GM12878 (cell line): ENCODE results near the gene CASR. TPM values are rescaled to one million over a fixed set of nuclear protein-coding genes. Genes with fewer than 3 reads are reported as not detected.

Source experiments
- ATAC-seq: fragments of 200-7000 bp; cut with Tn5 transposase; 3 replicates; pipeline ENCODE4 v1.9.1; 2020; ENCODE audit warnings: mild to moderate bottlenecking, moderate library complexity
- BruUV-seq: library from RNA; stranded (reverse); fragments of 400-500 nt; replicated peaks from 2 replicates; lab custom pipeline; 2021; lab: Mats Ljungman, UMichigan
- CTCF ChIA-PET: fragments of 300-600 bp; sonication (Branson Sonifier 250); formaldehyde crosslinking; extraction: SDS; loops from one replicate; lab custom pipeline; 2021; ENCODE audit warnings: inconsistent platforms; lab: Yijun Ruan, JAX
- POLR2A ChIA-PET: fragments of 350-600 bp; formaldehyde crosslinking; extraction: SDS; loops from one replicate; lab custom pipeline; 2021; ENCODE audit warnings: inconsistent platforms; lab: Charles Lee
- RAD21 ChIA-PET: fragments of 300-600 bp; sonication (Branson Sonifier 250); formaldehyde crosslinking; loops from one replicate; lab custom pipeline; 2023; ENCODE audit warnings: antibody characterized with exemption; ENCODE audit not compliant: unreplicated experiment; lab: Charles Lee
- SMC1A ChIA-PET: fragments of 300-600 bp; sonication (Branson Sonifier 250); formaldehyde crosslinking; loops from one replicate; lab custom pipeline; 2023; ENCODE audit not compliant: unreplicated experiment, uncharacterized antibody; lab: Charles Lee
- DNase-seq: peaks from one replicate; pipeline ENCODE4 v3.0.0-alpha.2; 2011; ENCODE audit warnings: low read depth, low spot score
- FAIRE-seq: peaks from 3 replicates; lab custom pipeline; 2011; peaks lifted over from hg19 to GRCh38; lab: Jason Lieb, UNC
- H2AFZ ChIP-seq: 2 replicates; pipeline ENCODE4 v1.6.0; 2011; ENCODE audit warnings: low read depth, low read length, control low read depth; ENCODE audit not compliant: control insufficient read depth
- H3K27ac ChIP-seq: 2 replicates; pipeline ENCODE4 v1.5.1; 2011; ENCODE audit warnings: control low read depth; ENCODE audit not compliant: control insufficient read depth, insufficient read depth
- H3K27me3 ChIP-seq, 2 experiments: replicated peaks in 1 of 2; 2 replicates each; pipeline versions ENCODE4 v1.6.0 to v1.6.1; 2011; ENCODE audit warnings: low read length in 1 of 2; ENCODE audit not compliant: control insufficient read depth in 2 of 2, insufficient read depth in 2 of 2
- H3K36me3 ChIP-seq, 2 experiments: 2 replicates each; pipeline ENCODE4 v1.5.1; 2011; ENCODE audit warnings: low read length in 1 of 2; ENCODE audit not compliant: control insufficient read depth in 2 of 2, insufficient read depth in 2 of 2
- H3K4me1 ChIP-seq: 2 replicates; pipeline ENCODE4 v1.6.1; 2011; ENCODE audit warnings: mild to moderate bottlenecking, low read length, moderate library complexity, mixed read lengths; ENCODE audit not compliant: control insufficient read depth, insufficient read depth
- H3K4me2 ChIP-seq: 2 replicates; pipeline ENCODE4 v1.6.0; 2011; ENCODE audit warnings: control low read depth; ENCODE audit not compliant: control insufficient read depth, insufficient read depth
- H3K4me3 ChIP-seq: fragments of 200-600 bp; sonication (generic); 2 replicates; pipeline ENCODE4 v1.5.1; 2016
- H3K79me2 ChIP-seq: 2 replicates; pipeline ENCODE4 v1.6.0; 2011; ENCODE audit warnings: low read length; ENCODE audit not compliant: control insufficient read depth, insufficient read depth
- H3K9ac ChIP-seq: 2 replicates; pipeline ENCODE4 v1.8.0; 2011; ENCODE audit warnings: low read length, control low read depth, mixed read lengths; ENCODE audit not compliant: control insufficient read depth, insufficient read depth
- H3K9me3 ChIP-seq: replicated peaks from 3 replicates; pipeline ENCODE4 v1.5.1; 2011; ENCODE audit warnings: mild to moderate bottlenecking, low read length; ENCODE audit not compliant: control insufficient read depth, insufficient read depth
- H4K20me1 ChIP-seq: 2 replicates; pipeline ENCODE4 v1.6.0; 2011; ENCODE audit not compliant: control insufficient read depth, insufficient read depth
- IRF4 ChIP-seq: IDR thresholded peaks from 2 replicates; pipeline ENCODE4 v1.6.1; 2011; ENCODE audit warnings: low read depth, low read length
- JUNB ChIP-seq: IDR thresholded peaks from 2 replicates; pipeline ENCODE4 v1.6.1; 2016; ENCODE audit warnings: antibody characterized with exemption, mild to moderate bottlenecking
- JUND ChIP-seq: IDR thresholded peaks from 2 replicates; pipeline ENCODE4 v1.6.1; 2012; ENCODE audit warnings: low read depth, mild to moderate bottlenecking, low read length, improper control_type of control experiment, moderate library complexity
- LARP7 ChIP-seq: fragments of 450-650 bp; IDR thresholded peaks from 2 replicates; pipeline ENCODE4 v1.6.1; 2017; ENCODE audit warnings: mild to moderate bottlenecking
- MYC ChIP-seq: IDR thresholded peaks from 2 replicates; pipeline ENCODE4 v1.6.1; 2011; ENCODE audit warnings: mild to moderate bottlenecking, low read length, moderate library complexity, inconsistent platforms; ENCODE audit not compliant: insufficient read depth, insufficient replicate concordance, insufficient read length, severe bottlenecking
- NR2C2 ChIP-seq: IDR thresholded peaks from 2 replicates; pipeline ENCODE4 v1.6.1; 2011; ENCODE audit warnings: borderline replicate concordance, low read depth; ENCODE audit not compliant: control insufficient read depth, insufficient read length
- POLR2AphosphoS5 ChIP-seq: IDR thresholded peaks from 2 replicates; pipeline ENCODE4 v1.6.1; 2011; ENCODE audit warnings: mild to moderate bottlenecking, low read length, inconsistent platforms
- SMAD1 ChIP-seq: fragments of 450-650 bp; IDR thresholded peaks from 2 replicates; pipeline ENCODE4 v1.6.1; 2018; ENCODE audit warnings: mild to moderate bottlenecking, low read depth; ENCODE audit not compliant: partially characterized antibody
- STAT3 ChIP-seq: IDR thresholded peaks from 2 replicates; pipeline ENCODE4 v1.6.1; 2011; ENCODE audit warnings: low read depth, low read length, improper control_type of control experiment
- TBL1XR1 ChIP-seq: IDR thresholded peaks from 2 replicates; pipeline ENCODE4 v1.6.1; 2012; ENCODE audit warnings: low read depth, low read length, improper control_type of control experiment
- WGBS: methylation state at CpG from one replicate; pipeline ENCODE4 v1.1.6; 2016; ENCODE audit warnings: low lambda C conversion rate; ENCODE audit not compliant: insufficient replicate concordance, insufficient coverage; ENCODE audit errors: missing lambda C conversion rate; 5-methylcytosine and 5-hydroxymethylcytosine counted together
- in situ Hi-C: fragments of 300-500 bp; cut with MboI; formaldehyde crosslinking; loops from 9 replicates; pipeline ENCODE4 v1.14.3; 2018; ENCODE audit warnings: mixed read lengths
- intact Hi-C: fragments of 100-400 bp; cut with micrococcal nuclease; formaldehyde crosslinking; loops from one replicate; pipeline ENCODE4 v1.14.2; 2022; ENCODE audit not compliant: unreplicated experiment
- polyA plus RNA-seq, 11 experiments: library from polyadenylated mRNA; depleted of rRNA in 4 of 11; unstranded in 6 of 11; stranded (reverse) in 5 of 11; fragments of >200 nt; fragmentation: Nextera tagmentation in 4 of 11; fragmentation: Illumina TruSeq in 1 of 11; extraction: Ambion mirVana in 4 of 11; extraction: Trizol in 1 of 11; gene quantifications; 1 replicate in 1 of 11; 2 replicates in 10 of 11; pipeline versions ENCODE4 v1.2.1 to v1.2.3, GENCODE V29; 2011 to 2016; ENCODE audit warnings: inconsistent platforms in 2 of 11, missing spikeins in 2 of 11, low read depth in 1 of 11
- total RNA-seq, 4 experiments: library from RNA; depleted of rRNA in 3 of 4; stranded (reverse); fragments of >200 nt in 3 of 4; fragmentation: Illumina TruSeq in 1 of 4; extraction: Trizol in 1 of 4; gene quantifications; 2 replicates each; pipeline versions ENCODE4 v1.2.1 to v1.2.3, GENCODE V29; 2013 to 2021
- TF ChIP-seq, protein P1 (sequence below): fragments of 450-650 bp; IDR thresholded peaks from 2 replicates; pipeline ENCODE4 v1.6.1; 2016; ENCODE audit warnings: mild to moderate bottlenecking
- TF ChIP-seq, protein P2 (sequence below): fragments of 450-650 bp; IDR thresholded peaks from 2 replicates; pipeline ENCODE4 v1.6.1; 2017; ENCODE audit warnings: mild to moderate bottlenecking, moderate library complexity
- TF ChIP-seq, protein P3 (sequence below), 3 experiments: IDR thresholded peaks in 2 of 3; conservative IDR thresholded peaks in 1 of 3; 2 replicates each; pipeline ENCODE4 v1.5.1; 2011; ENCODE audit warnings: low read depth in 3 of 3, low read length in 3 of 3, mild to moderate bottlenecking in 3 of 3, control low read depth in 2 of 3, moderate library complexity in 2 of 3, inconsistent platforms in 1 of 3, mixed read lengths in 1 of 3; ENCODE audit not compliant: control insufficient read depth in 2 of 3, insufficient read depth in 1 of 3; ENCODE audit errors: extremely low read depth in 1 of 3

The CASR gene
- total and polyA plus RNA-seq, 10 of the 15 experiments (the other 5 are each of a cell fraction or from before 2014, with no cell fraction given): 0.04 to 0.37 (median 0.11) TPM

DNA sequence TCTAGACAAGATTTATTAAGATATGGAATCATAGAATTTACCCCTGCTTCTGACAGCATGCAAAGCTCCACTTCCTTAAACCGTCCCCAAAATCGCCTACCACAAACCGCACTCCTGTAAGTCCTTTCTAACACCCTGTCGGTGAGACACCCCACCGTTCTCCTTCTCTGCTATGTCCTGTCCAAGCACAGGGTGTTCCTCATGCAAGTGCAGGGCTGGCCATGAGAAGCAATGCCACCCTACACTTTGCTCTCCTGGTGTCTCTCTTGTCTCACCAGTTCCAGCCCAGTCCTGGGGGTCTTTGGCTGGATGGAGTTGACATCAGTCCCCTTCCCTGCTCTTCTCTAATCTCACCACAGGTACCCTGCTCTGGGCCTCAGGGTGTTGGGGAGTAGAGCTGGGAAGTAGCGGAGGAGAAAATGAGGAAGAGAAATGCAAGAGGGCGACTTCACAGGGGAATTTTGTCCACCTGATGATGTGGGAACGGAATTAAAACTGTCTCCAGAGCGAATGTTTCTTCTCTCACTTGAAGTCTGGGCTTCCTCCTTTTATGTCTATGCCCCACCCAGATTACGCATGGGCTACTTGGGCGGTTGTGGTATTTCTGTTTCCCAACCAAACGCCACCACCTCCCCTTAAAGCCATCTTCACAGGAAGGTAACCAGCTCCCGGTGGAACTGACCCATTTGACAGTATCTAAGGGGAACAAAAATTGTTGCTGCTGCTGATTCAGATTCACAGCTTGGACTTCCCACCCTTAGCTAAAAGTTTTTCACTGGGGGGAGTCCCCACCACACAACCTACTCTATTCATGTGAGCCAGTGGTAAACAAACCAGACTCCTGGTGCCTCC, 49.9 kb downstream of the CASR start:
- H3K27me3 ChIP-seq: no peaks in the 10 kb centered on the region
- H3K27ac ChIP-seq: peak overlapping the region; percentile 86
- intact Hi-C loops: loop anchor here (1.0 to 2.0 kb wide), 3 partner anchors 25 to 131 kb away; no protein-coding TSS in a partner anchor
- ChIA-PET RAD21 (interaction anchor here (0.7 to 7.0 kb wide), 27 partner anchors 9 to 424 kb away, joined by 3 to 123 read pairs (median 4); partner anchors contain the start of genes FAM162A and MIX23), POLR2A (interaction anchor here (0.7 to 3.5 kb wide), 15 partner anchors 10 to 183 kb away, joined by 3 to 22 read pairs (median 5); partner anchors contain the start of gene WDR5B), CTCF (interaction anchor here (0.6 to 7.4 kb wide), 12 partner anchors 9 to 686 kb away, joined by 3 to 62 read pairs (median 9); no protein-coding TSS in a partner anchor), SMC1A (interaction anchor here (0.5 to 10.3 kb wide), 32 partner anchors 10 to 687 kb away, joined by 3 to 262 read pairs (median 4); partner anchors contain the start of genes POLQ and WDR5B)
- peak overlapping the region; percentile 67 for H2AFZ ChIP-seq
- in situ Hi-C loops: no loop called here
- H3K4me3 ChIP-seq: 0 out of 2 replicates have a peak overlapping the region, but pooled peaks have one; percentile 13
- peak overlapping the region; percentile 94 for H3K4me2 ChIP-seq
- BruUV-seq: TSS peak; percentile 94
- H3K36me3 ChIP-seq: no peaks in the 10 kb centered on the region
- H3K4me1 ChIP-seq: peaks cover 38% of the 10 kb centered on the region
- peak overlapping the region; percentile 56 for H3K9ac ChIP-seq
- H4K20me1 ChIP-seq: no peaks in the 10 kb centered on the region
- peak; percentile 86 for DNase-seq
- H3K79me2 ChIP-seq: no peaks in the 10 kb centered on the region
- ATAC-seq: peak; percentile 83
- WGBS: 2% methylated on average over 13 of the region's 13 CpGs
- H3K9me3 ChIP-seq: no peaks in the 10 kb centered on the region; the same call in 2 of the 3 replicates
- FAIRE-seq: peak; percentile 69
- no peak for TF ChIP-seq NR2C2
- no peak for TF ChIP-seq MYC
- TF ChIP-seq JUNB: 0 out of 2 replicates have a peak, but pooled peaks have one; percentile 13
- TF ChIP-seq, protein P1, sequence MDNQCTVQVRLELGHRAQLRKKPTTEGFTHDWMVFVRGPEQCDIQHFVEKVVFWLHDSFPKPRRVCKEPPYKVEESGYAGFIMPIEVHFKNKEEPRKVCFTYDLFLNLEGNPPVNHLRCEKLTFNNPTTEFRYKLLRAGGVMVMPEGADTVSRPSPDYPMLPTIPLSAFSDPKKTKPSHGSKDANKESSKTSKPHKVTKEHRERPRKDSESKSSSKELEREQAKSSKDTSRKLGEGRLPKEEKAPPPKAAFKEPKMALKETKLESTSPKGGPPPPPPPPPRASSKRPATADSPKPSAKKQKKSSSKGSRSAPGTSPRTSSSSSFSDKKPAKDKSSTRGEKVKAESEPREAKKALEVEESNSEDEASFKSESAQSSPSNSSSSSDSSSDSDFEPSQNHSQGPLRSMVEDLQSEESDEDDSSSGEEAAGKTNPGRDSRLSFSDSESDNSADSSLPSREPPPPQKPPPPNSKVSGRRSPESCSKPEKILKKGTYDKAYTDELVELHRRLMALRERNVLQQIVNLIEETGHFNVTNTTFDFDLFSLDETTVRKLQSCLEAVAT: peak; percentile 93
- peak; percentile 48; the same call in 1 of the 2 replicates for TF ChIP-seq TBL1XR1
- peak; percentile 44; the same call in 1 of the 2 replicates for TF ChIP-seq STAT3
- TF ChIP-seq JUND: no peak
- 0 out of 2 replicates have a peak, but pooled peaks have one; percentile 40 for TF ChIP-seq IRF4
- TF ChIP-seq LARP7: 0 out of 2 replicates have a peak, but pooled peaks have one; percentile 46
- TF ChIP-seq, protein P2, sequence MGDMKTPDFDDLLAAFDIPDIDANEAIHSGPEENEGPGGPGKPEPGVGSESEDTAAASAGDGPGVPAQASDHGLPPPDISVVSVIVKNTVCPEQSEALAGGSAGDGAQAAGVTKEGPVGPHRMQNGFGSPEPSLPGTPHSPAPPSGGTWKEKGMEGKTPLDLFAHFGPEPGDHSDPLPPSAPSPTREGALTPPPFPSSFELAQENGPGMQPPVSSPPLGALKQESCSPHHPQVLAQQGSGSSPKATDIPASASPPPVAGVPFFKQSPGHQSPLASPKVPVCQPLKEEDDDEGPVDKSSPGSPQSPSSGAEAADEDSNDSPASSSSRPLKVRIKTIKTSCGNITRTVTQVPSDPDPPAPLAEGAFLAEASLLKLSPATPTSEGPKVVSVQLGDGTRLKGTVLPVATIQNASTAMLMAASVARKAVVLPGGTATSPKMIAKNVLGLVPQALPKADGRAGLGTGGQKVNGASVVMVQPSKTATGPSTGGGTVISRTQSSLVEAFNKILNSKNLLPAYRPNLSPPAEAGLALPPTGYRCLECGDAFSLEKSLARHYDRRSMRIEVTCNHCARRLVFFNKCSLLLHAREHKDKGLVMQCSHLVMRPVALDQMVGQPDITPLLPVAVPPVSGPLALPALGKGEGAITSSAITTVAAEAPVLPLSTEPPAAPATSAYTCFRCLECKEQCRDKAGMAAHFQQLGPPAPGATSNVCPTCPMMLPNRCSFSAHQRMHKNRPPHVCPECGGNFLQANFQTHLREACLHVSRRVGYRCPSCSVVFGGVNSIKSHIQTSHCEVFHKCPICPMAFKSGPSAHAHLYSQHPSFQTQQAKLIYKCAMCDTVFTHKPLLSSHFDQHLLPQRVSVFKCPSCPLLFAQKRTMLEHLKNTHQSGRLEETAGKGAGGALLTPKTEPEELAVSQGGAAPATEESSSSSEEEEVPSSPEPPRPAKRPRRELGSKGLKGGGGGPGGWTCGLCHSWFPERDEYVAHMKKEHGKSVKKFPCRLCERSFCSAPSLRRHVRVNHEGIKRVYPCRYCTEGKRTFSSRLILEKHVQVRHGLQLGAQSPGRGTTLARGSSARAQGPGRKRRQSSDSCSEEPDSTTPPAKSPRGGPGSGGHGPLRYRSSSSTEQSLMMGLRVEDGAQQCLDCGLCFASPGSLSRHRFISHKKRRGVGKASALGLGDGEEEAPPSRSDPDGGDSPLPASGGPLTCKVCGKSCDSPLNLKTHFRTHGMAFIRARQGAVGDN: peak; percentile 66
- TF ChIP-seq POLR2AphosphoS5: peak; percentile 53
- no peak for TF ChIP-seq SMAD1
- TF ChIP-seq, protein P3, sequence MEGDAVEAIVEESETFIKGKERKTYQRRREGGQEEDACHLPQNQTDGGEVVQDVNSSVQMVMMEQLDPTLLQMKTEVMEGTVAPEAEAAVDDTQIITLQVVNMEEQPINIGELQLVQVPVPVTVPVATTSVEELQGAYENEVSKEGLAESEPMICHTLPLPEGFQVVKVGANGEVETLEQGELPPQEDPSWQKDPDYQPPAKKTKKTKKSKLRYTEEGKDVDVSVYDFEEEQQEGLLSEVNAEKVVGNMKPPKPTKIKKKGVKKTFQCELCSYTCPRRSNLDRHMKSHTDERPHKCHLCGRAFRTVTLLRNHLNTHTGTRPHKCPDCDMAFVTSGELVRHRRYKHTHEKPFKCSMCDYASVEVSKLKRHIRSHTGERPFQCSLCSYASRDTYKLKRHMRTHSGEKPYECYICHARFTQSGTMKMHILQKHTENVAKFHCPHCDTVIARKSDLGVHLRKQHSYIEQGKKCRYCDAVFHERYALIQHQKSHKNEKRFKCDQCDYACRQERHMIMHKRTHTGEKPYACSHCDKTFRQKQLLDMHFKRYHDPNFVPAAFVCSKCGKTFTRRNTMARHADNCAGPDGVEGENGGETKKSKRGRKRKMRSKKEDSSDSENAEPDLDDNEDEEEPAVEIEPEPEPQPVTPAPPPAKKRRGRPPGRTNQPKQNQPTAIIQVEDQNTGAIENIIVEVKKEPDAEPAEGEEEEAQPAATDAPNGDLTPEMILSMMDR (IDR thresholded peaks at IDR 0.05 in 2 of 3, conservative IDR thresholded peaks at IDR 0.05 in 1 of 3; ENCODE audit: control insufficient read depth in 2 of 3, extremely low read depth in 1 of 3, insufficient read depth in 1 of 3, low read depth in 3 of 3, low read length in 3 of 3): 0 out of 6 replicates have a peak, but pooled peaks of 1 of the 3 experiments have one; percentile 1
